ENCODE data around the gene MTA2.
A peak's percentile ranks its signal among the peaks of the same experiment; 100 is the strongest.
"Not testable (repeated sequence)": the region's sequence is repeated elsewhere in the genome, so short reads cannot be mapped to it uniquely, and the experiment has no call there.

The MTA2 gene

GRCh38 chr11:62601372-62602140 lies at the start of gene MTA2:
TSS of gene MTA2 (minus strand) at chr11:62601865. CDS start at chr11:62601450, 415 bp downstream.
- DNase-seq = peak; percentile 88 to 99 (median 96)
- intact Hi-C loops (cut with DNase I) = no loop called here

GRCh38 chr11:62650283-62650682 lies 48.6 kb upstream of the MTA2 start:
- intact Hi-C loops (cut with DNase I) = not testable (repeated sequence)

GRCh38 chr11:62649486-62649885 lies 47.8 kb upstream of the MTA2 start:
- DNase-seq = no peak
- intact Hi-C loops (cut with DNase I) = no loop called here

More at GRCh38 chr11:62650283-62650682, 48.6 kb upstream of the MTA2 start:
- DNase-seq = not testable (repeated sequence)

GRCh38 chr11:62648967-62649364 lies 47.3 kb upstream of the MTA2 start:
- intact Hi-C loops (cut with DNase I) = no loop called here
- DNase-seq = no peak

GRCh38 chr11:62648185-62648966 lies 46.7 kb upstream of the MTA2 start:
- no peak for DNase-seq
- intact Hi-C loops (cut with DNase I) = no loop called here

- DNase-seq = no peak
- intact Hi-C loops (cut with DNase I) = no loop called here
These were observed 45.9 kb upstream of the MTA2 start for GRCh38 chr11:62647609-62648005.

- intact Hi-C loops (cut with DNase I) = no loop called here
- DNase-seq = peak in 3 of 42 donors; percentile 14 to 44 (median 24)
These were observed 45.4 kb upstream of the MTA2 start for GRCh38 chr11:62646825-62647608.

- peak; percentile 98 to 100 (median 99) for DNase-seq
- intact Hi-C loops (cut with DNase I) = no loop called here
These were observed 44.5 kb upstream of the MTA2 start, which contains the start of gene GANAB for GRCh38 chr11:62645946-62646824. TSS of gene GANAB (minus strand) at chr11:62646613. CDS start at chr11:62646599, 14 bp downstream.

GRCh38 chr11:62645671-62645945 lies 43.9 kb upstream of the MTA2 start:
- intact Hi-C loops (cut with DNase I) = no loop called here

GRCh38 chr11:62644220-62644619 lies 42.6 kb upstream of the MTA2 start:
- intact Hi-C loops (cut with DNase I) = no loop called here

More at GRCh38 chr11:62645671-62645945, 43.9 kb upstream of the MTA2 start:
- DNase-seq = no peak

GRCh38 chr11:62632492-62632891 lies 30.8 kb upstream of the MTA2 start:
- intact Hi-C loops (cut with DNase I) = no loop called here
- DNase-seq = no peak

More at GRCh38 chr11:62644220-62644619, 42.6 kb upstream of the MTA2 start:
- no peak for DNase-seq

GRCh38 chr11:62627713-62628112 lies 26.0 kb upstream of the MTA2 start:
- intact Hi-C loops (cut with DNase I) = no loop called here

GRCh38 chr11:62622476-62623089 lies 20.9 kb upstream of the MTA2 start:
- intact Hi-C loops (cut with DNase I) = no loop called here
- no peak for DNase-seq

More at GRCh38 chr11:62627713-62628112, 26.0 kb upstream of the MTA2 start:
- DNase-seq = peak in 11 of 42 donors; percentile 23 to 64 (median 37)

GRCh38 chr11:62621567-62622470 lies 20.2 kb upstream of the MTA2 start, which contains the start of gene B3GAT3:
TSS of gene B3GAT3 (minus strand) at chr11:62621986. CDS start at chr11:62621947, 39 bp downstream.
- intact Hi-C loops (cut with DNase I) = no loop called here
- DNase-seq = peak; percentile 94 to 99 (median 98)

GRCh38 chr11:62621027-62621566 lies 19.4 kb upstream of the MTA2 start:
- no peak for DNase-seq
- intact Hi-C loops (cut with DNase I) = no loop called here

GRCh38 chr11:62616957-62617356 lies 15.3 kb upstream of the MTA2 start:
- DNase-seq; intact Hi-C loops (cut with DNase I): not testable (repeated sequence)

- DNase-seq = no peak
- intact Hi-C loops (cut with DNase I) = no loop called here
These were observed 13.9 kb upstream of the MTA2 start for GRCh38 chr11:62615521-62615920.
